ENCODE data around the gene RNF217. TPM values are rescaled to one million over a fixed set of nuclear protein-coding genes. Genes with fewer than 3 reads are reported as not detected.

Gene RNF217
- total RNA-seq, 1 donor from 2014 or later = 5.9 TPM

- DNase-seq = no peak
- Mint-ChIP-seq H3K27me3 (ENCODE audit: unreplicated experiment) (peaks cover 4% of the 10 kb centered on the region), H3K36me3 (ENCODE audit: unreplicated experiment) (peaks cover 7% of the 10 kb centered on the region), H3K27ac (ENCODE audit: unreplicated experiment) (no peak overlapping the region), H3K4me3 (ENCODE audit: unreplicated experiment) (no peak overlapping the region), H3K4me1 (ENCODE audit: low read depth, unreplicated experiment) (no peaks in the 10 kb centered on the region), H3K9me3 (ENCODE audit: unreplicated experiment) (peaks cover 2% of the 10 kb centered on the region)
- TF ChIP-seq, protein P1, sequence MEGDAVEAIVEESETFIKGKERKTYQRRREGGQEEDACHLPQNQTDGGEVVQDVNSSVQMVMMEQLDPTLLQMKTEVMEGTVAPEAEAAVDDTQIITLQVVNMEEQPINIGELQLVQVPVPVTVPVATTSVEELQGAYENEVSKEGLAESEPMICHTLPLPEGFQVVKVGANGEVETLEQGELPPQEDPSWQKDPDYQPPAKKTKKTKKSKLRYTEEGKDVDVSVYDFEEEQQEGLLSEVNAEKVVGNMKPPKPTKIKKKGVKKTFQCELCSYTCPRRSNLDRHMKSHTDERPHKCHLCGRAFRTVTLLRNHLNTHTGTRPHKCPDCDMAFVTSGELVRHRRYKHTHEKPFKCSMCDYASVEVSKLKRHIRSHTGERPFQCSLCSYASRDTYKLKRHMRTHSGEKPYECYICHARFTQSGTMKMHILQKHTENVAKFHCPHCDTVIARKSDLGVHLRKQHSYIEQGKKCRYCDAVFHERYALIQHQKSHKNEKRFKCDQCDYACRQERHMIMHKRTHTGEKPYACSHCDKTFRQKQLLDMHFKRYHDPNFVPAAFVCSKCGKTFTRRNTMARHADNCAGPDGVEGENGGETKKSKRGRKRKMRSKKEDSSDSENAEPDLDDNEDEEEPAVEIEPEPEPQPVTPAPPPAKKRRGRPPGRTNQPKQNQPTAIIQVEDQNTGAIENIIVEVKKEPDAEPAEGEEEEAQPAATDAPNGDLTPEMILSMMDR (IDR thresholded peaks at IDR 0.05; ENCODE audit: partially characterized antibody, unreplicated experiment) = no peak
Observed at GRCh38 chr6:125116710-125117109, 154.5 kb downstream of the RNF217 start.

DNA sequence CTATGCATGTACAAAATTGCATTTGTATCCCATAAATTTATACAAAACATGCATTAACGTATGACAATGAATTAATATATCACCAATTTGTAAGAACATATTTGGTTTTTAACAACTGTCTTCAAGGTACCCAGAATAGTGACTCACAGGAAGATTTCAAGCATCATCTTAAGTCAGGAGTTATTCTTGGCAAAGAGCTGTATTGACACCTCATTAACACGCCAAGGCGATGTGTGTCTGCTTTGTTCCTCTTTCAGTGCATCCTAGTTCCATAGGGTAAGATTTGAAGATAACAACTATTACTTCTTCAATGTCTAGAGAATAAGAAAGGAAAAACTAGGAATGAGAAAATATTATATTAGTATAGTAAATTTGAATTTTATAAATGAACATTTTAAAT, 155.6 kb downstream of the RNF217 start:
- no peak overlapping the region for H3K27ac Mint-ChIP-seq (ENCODE audit: unreplicated experiment)
- no peaks in the 10 kb centered on the region for H3K36me3 Mint-ChIP-seq (ENCODE audit: unreplicated experiment)
- H3K4me1 Mint-ChIP-seq (ENCODE audit: low read depth, unreplicated experiment) = no peaks in the 10 kb centered on the region
- H3K27me3 Mint-ChIP-seq (ENCODE audit: unreplicated experiment) = no peaks in the 10 kb centered on the region
- H3K4me3 Mint-ChIP-seq (ENCODE audit: unreplicated experiment) = no peak overlapping the region
- H3K9me3 Mint-ChIP-seq (ENCODE audit: unreplicated experiment) = no peaks in the 10 kb centered on the region
- no peak for DNase-seq
- TF ChIP-seq, protein P1 (IDR thresholded peaks at IDR 0.05; ENCODE audit: partially characterized antibody, unreplicated experiment) = no peak

GRCh38 chr6:125120054-125120590, 157.9 kb downstream of the RNF217 start:
- Mint-ChIP-seq H3K27ac (ENCODE audit: unreplicated experiment) (no peak overlapping the region), H3K9me3 (ENCODE audit: unreplicated experiment) (peaks cover 2% of the 10 kb centered on the region), H3K36me3 (ENCODE audit: unreplicated experiment) (peaks cover 3% of the 10 kb centered on the region), H3K27me3 (ENCODE audit: unreplicated experiment) (no peaks in the 10 kb centered on the region), H3K4me1 (ENCODE audit: low read depth, unreplicated experiment) (peaks cover 5% of the 10 kb centered on the region), H3K4me3 (ENCODE audit: unreplicated experiment) (no peak overlapping the region)
- no peak for DNase-seq
- TF ChIP-seq, protein P1 (IDR thresholded peaks at IDR 0.05; ENCODE audit: partially characterized antibody, unreplicated experiment) = no peak

- H3K9me3 Mint-ChIP-seq (ENCODE audit: unreplicated experiment) = peaks cover 5% of the 10 kb centered on the region
- no peak for DNase-seq
- peaks cover 5% of the 10 kb centered on the region for H3K4me1 Mint-ChIP-seq (ENCODE audit: low read depth, unreplicated experiment)
- H3K4me3 Mint-ChIP-seq (ENCODE audit: unreplicated experiment) = no peak overlapping the region
- H3K27me3 Mint-ChIP-seq (ENCODE audit: unreplicated experiment) = no peaks in the 10 kb centered on the region
- H3K27ac Mint-ChIP-seq (ENCODE audit: unreplicated experiment) = no peak overlapping the region
- H3K36me3 Mint-ChIP-seq (ENCODE audit: unreplicated experiment) = peaks cover 6% of the 10 kb centered on the region
- TF ChIP-seq, protein P1 (IDR thresholded peaks at IDR 0.05; ENCODE audit: partially characterized antibody, unreplicated experiment) = no peak
Observed at GRCh38 chr6:125121894-125122293, 159.7 kb downstream of the RNF217 start.

DNA sequence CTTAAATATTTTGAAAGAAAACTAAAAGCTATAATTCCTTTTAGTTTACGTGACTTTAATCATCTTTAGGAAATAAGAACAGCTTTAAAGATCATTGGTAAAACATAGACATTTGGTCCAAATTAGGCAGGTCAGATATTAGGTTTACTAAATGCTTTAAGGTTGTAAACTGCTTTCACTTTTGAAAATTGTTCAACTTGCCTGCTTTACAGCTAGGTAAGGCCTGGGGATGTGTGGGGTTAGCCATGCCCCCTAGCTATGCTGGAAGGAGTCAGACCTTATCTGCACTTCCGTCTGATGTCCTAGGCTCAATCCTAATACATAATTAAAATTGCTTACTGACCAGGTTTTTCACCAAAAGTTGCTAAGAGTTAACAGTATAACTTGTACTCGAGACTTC, 160.8 kb downstream of the RNF217 start:
- no peaks in the 10 kb centered on the region for H3K27me3 Mint-ChIP-seq (ENCODE audit: unreplicated experiment)
- H3K4me3 Mint-ChIP-seq (ENCODE audit: unreplicated experiment) = no peak overlapping the region
- peaks cover 5% of the 10 kb centered on the region for H3K4me1 Mint-ChIP-seq (ENCODE audit: low read depth, unreplicated experiment)
- peaks cover 6% of the 10 kb centered on the region for H3K36me3 Mint-ChIP-seq (ENCODE audit: unreplicated experiment)
- no peak overlapping the region for H3K27ac Mint-ChIP-seq (ENCODE audit: unreplicated experiment)
- H3K9me3 Mint-ChIP-seq (ENCODE audit: unreplicated experiment) = peaks cover 5% of the 10 kb centered on the region
- DNase-seq = no peak
- TF ChIP-seq, protein P1 (IDR thresholded peaks at IDR 0.05; ENCODE audit: partially characterized antibody, unreplicated experiment) = no peak
